ENCODE data around the gene HPCAL1.

DNA sequence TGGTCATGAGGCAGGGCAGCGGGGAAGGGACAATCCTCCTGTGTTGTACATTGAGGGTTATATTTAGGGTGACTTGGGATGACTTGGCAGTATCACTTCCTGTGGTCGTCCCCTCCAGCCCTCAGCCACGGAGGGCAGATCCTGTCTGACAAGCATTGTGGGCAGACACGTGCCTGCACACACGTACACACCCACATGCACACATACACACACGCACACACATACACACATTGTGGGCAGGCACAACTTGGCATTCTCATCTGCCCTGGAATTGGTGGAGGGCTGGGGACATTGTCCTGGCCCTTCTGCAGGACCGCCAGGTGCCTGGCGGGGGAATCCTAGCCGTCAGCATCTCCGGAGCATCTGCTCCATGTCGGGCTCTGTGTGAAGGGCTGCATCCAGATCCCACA is 97.9 kb downstream of the HPCAL1 start:
- TF ChIP-seq, protein P1, sequence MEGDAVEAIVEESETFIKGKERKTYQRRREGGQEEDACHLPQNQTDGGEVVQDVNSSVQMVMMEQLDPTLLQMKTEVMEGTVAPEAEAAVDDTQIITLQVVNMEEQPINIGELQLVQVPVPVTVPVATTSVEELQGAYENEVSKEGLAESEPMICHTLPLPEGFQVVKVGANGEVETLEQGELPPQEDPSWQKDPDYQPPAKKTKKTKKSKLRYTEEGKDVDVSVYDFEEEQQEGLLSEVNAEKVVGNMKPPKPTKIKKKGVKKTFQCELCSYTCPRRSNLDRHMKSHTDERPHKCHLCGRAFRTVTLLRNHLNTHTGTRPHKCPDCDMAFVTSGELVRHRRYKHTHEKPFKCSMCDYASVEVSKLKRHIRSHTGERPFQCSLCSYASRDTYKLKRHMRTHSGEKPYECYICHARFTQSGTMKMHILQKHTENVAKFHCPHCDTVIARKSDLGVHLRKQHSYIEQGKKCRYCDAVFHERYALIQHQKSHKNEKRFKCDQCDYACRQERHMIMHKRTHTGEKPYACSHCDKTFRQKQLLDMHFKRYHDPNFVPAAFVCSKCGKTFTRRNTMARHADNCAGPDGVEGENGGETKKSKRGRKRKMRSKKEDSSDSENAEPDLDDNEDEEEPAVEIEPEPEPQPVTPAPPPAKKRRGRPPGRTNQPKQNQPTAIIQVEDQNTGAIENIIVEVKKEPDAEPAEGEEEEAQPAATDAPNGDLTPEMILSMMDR (IDR thresholded peaks at IDR 0.05): no peak
- no peak for TF ChIP-seq POLR2A (IDR thresholded peaks at IDR 0.05)

All from testis (tissue), 2 donors.